Astrocyte of the cerebellum (primary cell): Measurements from ENCODE around the gene MIER2.

Experiments used
- DNase-seq: peaks from one replicate; pipeline ENCODE4 v3.0.0-alpha.2; 2011; ENCODE audit warnings: low read depth
- H3K4me3 ChIP-seq: 2 replicates; pipeline ENCODE4 v1.5.1; 2011; ENCODE audit warnings: mild to moderate bottlenecking, low read depth, low read length, moderate library complexity
- CTCF ChIP-seq: IDR thresholded peaks from 2 replicates; pipeline ENCODE4 v1.5.1; 2012; ENCODE audit warnings: low read length, low read depth, moderate library complexity, mild to moderate bottlenecking; ENCODE audit errors: missing control alignments
- in situ Hi-C: cut with HindIII; loops from 2 replicates; pipeline ENCODE4 v1.10.0; 2017; ENCODE audit warnings: low sequenced_read_pairs

The MIER2 gene

GRCh38 chr19:325173-325936 lies 19.2 kb downstream of the MIER2 start:
- H3K4me3 ChIP-seq: no peak overlapping the region
- no peak for DNase-seq
- TF ChIP-seq CTCF: no peak
- in situ Hi-C loops: no loop called here

- no peak for DNase-seq
- no peak for TF ChIP-seq CTCF
- in situ Hi-C loops: no loop called here
- H3K4me3 ChIP-seq: no peak overlapping the region
Observed at GRCh38 chr19:324716-325115, 19.9 kb downstream of the MIER2 start.

- in situ Hi-C loops: no loop called here
- TF ChIP-seq CTCF: no peak
- H3K4me3 ChIP-seq: no peak overlapping the region
- DNase-seq: no peak
Observed at GRCh38 chr19:322616-323015, 22.0 kb downstream of the MIER2 start.

- no peak for TF ChIP-seq CTCF
- in situ Hi-C loops: no loop called here
- DNase-seq: no peak
- no peak overlapping the region for H3K4me3 ChIP-seq
Observed at GRCh38 chr19:318509-318774, 26.2 kb downstream of the MIER2 start.

GRCh38 chr19:317710-318508 lies 26.7 kb downstream of the MIER2 start:
- in situ Hi-C loops: no loop called here
- TF ChIP-seq CTCF: peak; percentile 2

GRCh38 chr19:315811-316210 lies 28.8 kb downstream of the MIER2 start:
- in situ Hi-C loops: no loop called here
- DNase-seq: no peak
- no peak for TF ChIP-seq CTCF
- no peak overlapping the region for H3K4me3 ChIP-seq

More at GRCh38 chr19:317710-318508, 26.7 kb downstream of the MIER2 start:
- DNase-seq: no peak
- H3K4me3 ChIP-seq: no peak overlapping the region
